LNCaP clone FGC (cell line): ENCODE data around the gene FLT3.

Experiments
- DNase-seq: peaks from one replicate; pipeline ENCODE4 v3.0.0-alpha.2; 2011; ENCODE audit warnings: low read depth
- H3K4me3 ChIP-seq: 2 replicates; pipeline ENCODE4 v1.5.1; 2011; ENCODE audit warnings: mild to moderate bottlenecking, low read depth, low read length, control low read depth
- TF ChIP-seq, protein P1 (sequence below): IDR thresholded peaks from 2 replicates; pipeline ENCODE4 v1.5.1; 2012; ENCODE audit warnings: mild to moderate bottlenecking; ENCODE audit not compliant: control insufficient read depth, insufficient read depth; ENCODE audit errors: extremely low read depth

FLT3 gene

DNA sequence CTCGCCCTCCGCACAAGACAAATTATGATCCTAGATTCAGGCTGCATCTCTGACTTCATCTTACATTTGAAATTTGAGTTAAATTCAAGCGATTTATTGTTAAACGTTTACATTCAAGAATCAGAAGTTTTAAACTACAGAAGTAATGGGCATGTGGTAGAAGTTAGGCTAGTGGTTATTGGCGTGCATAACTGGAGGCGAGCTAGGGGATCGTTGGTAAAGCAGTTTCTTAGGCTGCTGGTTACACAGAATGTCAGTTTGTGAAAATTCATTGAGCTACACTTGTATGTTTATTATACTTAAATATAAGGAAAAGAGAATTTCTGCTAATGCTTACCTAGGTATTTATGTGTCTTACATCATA lies 130.5 kb downstream of the FLT3 start:
- DNase-seq = no peak
- TF ChIP-seq, protein P1, sequence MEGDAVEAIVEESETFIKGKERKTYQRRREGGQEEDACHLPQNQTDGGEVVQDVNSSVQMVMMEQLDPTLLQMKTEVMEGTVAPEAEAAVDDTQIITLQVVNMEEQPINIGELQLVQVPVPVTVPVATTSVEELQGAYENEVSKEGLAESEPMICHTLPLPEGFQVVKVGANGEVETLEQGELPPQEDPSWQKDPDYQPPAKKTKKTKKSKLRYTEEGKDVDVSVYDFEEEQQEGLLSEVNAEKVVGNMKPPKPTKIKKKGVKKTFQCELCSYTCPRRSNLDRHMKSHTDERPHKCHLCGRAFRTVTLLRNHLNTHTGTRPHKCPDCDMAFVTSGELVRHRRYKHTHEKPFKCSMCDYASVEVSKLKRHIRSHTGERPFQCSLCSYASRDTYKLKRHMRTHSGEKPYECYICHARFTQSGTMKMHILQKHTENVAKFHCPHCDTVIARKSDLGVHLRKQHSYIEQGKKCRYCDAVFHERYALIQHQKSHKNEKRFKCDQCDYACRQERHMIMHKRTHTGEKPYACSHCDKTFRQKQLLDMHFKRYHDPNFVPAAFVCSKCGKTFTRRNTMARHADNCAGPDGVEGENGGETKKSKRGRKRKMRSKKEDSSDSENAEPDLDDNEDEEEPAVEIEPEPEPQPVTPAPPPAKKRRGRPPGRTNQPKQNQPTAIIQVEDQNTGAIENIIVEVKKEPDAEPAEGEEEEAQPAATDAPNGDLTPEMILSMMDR = no peak
- no peak overlapping the region for H3K4me3 ChIP-seq

DNA sequence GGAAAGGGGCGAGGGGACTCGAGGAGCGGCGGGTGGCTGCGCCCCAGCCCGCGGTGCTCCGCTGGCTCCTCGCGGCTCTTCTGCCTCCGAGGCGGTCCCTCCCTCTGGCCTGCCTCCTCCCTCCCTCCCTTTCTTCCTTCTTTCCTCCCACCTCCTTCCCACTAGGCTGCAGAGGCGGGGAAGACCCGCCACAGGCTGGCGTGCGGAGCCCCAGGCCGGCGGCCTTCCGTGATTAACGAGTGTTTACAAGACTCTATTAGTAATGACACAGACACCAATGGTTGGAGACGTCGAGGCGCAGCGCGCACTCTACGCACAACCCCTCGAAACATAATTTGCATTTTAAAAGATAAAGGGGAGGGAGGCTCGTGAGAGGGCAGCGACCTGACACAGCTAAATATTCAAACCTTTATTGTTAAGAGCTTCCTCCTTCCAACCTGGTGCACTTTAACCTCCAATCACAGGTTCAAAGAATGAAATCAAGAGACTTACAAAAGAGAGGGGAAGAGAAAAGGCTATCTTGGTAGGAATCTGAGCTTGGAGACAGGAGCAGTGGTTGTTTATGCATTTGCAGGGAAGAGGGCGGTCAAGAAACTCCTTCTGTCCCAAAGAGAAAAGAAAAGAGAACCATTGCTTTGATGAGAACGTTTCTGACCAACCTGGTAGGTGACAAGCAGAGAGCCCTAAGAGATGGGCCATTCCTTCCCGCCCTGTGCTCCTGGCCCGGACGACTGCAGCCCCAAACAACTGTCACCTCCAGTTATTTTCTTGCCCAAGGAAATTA lies 131.1 kb downstream of the FLT3 start, which contains the start of gene CDX2:
Gene CDX2 (minus strand): TSS at position 234 of the 784 bp plus-strand sequence. CDS start 309 bp downstream, outside the sequence.
- H3K4me3 ChIP-seq = no peak within 1 kb of the TSS
- no peak for DNase-seq
- TF ChIP-seq, protein P1 = no peak

DNA sequence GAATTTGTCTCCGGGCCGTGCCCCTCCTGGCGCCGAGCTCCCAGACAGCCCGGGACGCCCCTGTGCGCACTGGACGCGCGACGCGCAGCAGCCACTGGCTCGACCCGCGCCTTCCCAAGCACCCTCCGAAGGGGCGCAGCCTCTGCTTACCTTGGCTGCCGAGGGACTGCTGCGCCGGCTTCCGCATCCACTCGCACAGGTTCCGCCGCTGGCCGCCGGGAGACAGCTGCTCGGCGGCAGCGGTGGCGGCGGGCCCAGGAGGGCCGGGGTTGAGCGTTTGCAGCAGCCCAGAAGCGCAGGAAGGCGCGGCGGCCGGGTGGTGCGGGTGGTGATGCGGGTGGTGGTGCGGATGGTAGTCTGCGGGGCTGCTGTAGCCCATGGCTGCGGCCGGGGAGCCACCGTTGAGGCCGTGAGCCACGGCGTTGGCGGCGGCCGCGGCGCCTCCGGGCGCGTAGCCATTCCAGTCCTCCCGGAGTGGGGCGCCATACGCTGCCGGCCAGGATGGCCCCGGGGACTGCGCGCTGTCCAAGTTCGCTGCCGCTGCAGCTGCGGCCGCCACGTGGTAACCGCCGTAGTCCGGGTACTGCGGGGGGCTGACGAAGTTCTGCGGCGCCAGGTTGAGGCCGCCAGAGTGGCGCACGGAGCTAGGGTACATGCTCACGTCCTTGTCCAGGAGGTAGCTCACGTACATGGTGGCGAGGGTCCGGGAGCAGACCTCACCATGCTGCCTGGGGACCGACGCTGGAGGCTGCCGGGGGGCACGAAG lies 131.9 kb downstream of the FLT3 start:
- DNase-seq = no peak
- no peak overlapping the region for H3K4me3 ChIP-seq
- TF ChIP-seq, protein P1 = no peak

DNA sequence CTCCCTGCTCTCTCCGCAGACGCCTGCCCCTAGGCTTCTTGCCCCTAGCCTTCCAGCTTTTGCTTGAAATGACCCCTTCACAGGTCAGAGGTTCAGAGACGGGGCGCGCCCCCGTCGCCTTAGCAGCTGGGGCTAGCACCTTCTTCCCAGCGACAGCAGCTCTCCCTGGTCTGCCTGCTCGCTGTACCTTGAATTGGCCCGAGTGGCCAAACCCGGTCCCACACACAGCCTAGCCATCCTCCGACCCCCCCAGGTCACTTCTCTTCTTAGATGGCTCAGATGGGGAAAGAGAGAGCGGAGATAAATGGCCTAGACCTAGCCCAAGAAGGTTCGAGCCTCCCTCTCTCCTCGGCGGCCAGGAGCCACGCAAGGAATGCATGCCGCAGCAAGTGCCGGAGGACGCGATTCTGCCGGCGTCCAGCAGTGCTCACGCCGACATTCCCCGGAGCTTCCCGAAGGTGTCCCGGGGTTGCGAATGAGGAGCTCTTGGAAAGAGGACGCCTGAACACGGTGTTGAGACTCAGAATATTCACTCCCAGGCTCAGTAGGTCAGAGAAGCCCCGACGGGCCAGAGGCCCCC lies 132.6 kb downstream of the FLT3 start:
- DNase-seq = no peak
- TF ChIP-seq, protein P1 = no peak
- H3K4me3 ChIP-seq = no peak overlapping the region

DNA sequence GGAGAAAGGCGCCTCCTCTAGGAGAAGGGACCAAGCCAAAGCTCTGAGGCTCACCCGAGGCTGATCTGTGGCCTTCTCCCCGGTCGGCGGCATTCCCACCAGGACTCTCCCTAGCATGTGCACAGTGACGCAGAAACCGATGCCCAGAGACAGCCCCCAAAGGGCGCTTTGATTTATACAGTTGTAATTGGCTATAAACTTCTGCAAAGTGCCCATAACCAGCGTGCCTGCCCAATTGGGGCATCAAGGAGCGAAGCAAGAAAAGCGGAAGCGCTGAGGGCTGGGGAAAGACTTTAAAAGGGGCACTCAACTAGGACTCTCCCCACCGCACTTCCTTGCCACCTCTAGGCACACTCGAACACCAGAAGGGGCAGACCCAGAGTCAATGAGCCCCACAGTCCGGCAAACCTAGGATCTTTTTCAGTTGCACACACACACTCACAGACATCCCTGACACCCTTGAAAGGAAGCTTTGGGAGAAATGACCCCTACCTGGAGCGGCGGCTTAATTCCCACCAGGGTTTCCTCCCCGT lies 133.1 kb downstream of the FLT3 start:
- no peak overlapping the region for H3K4me3 ChIP-seq
- TF ChIP-seq, protein P1 = no peak
- DNase-seq = no peak

DNA sequence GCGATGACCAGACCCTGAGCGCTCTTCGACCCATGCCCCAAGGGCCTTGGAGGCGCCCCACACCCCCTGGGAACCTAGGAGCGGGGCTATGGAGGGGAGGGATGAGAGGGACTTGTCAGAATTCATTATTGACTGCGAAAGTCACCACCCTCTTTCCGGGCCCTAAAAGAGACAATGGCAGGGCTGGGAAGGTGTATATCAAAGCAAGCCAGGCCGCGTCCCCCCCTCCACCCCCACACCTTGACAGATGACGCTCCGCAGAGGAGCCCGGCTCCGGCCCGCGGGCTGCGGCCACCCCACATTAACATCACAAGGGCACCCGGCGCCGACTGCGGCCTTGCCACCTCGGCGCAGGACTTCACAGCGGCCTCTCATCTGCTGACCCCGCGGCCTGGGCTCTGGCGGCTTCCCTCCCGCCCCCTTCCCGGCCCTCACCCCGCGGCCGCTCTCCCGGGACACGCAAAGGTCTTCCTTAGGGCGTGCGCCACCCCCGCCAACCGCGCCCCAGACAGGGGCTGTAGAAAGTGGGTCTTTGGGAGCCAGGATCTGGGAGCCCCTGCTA lies 133.7 kb downstream of the FLT3 start:
- TF ChIP-seq, protein P1 = no peak

More for the DNA sequence above, 133.7 kb downstream of the FLT3 start:
- no peak overlapping the region; the same call in 1 of the 2 replicates for H3K4me3 ChIP-seq
- no peak for DNase-seq
